Fibroblast of lung (primary cell): ENCODE data around the gene PLB1. TPM values are rescaled to one million over a fixed set of nuclear protein-coding genes. Genes with fewer than 3 reads are reported as not detected.

Experiments
- DNase-seq, 2 donors: peaks; one replicate each; pipeline versions ENCODE4 v3.0.0 to v3.0.0-alpha.2; 2010; ENCODE audit warnings: low read depth in 2 of 2
- H2AFZ ChIP-seq: 2 replicates; pipeline ENCODE4 v1.5.1; 2012; ENCODE audit warnings: low read length, control low read depth, inconsistent platforms
- H3K27ac ChIP-seq: 2 replicates; pipeline ENCODE4 v1.5.1; 2011; ENCODE audit warnings: low read length, control low read depth; ENCODE audit not compliant: insufficient read depth
- H3K27me3 ChIP-seq: 2 replicates; pipeline ENCODE4 v1.5.1; 2011; ENCODE audit warnings: mild to moderate bottlenecking, low read length; ENCODE audit not compliant: control insufficient read depth, insufficient read depth
- H3K36me3 ChIP-seq: 2 replicates; pipeline ENCODE4 v1.5.1; 2011; ENCODE audit warnings: low read length; ENCODE audit not compliant: control insufficient read depth, insufficient read depth
- H3K4me1 ChIP-seq: 2 replicates; pipeline ENCODE4 v1.5.1; 2011; ENCODE audit warnings: low read length; ENCODE audit not compliant: control insufficient read depth, insufficient read depth; ENCODE audit errors: extremely low read depth
- H3K4me2 ChIP-seq: 2 replicates; pipeline ENCODE4 v1.5.1; 2011; ENCODE audit warnings: low read length, control low read depth; ENCODE audit not compliant: insufficient read depth; ENCODE audit errors: extremely low read depth
- H3K4me3 ChIP-seq, 4 experiments: fragments of 200-600 bp in 1 of 4; sonication (generic) in 1 of 4; replicated peaks in 1 of 4; 2 replicates each; pipeline ENCODE4 v1.5.1; 2011 to 2016; ENCODE audit warnings: low read length in 4 of 4, low read depth in 3 of 4, mild to moderate bottlenecking in 3 of 4, control low read depth in 2 of 4, inconsistent platforms in 1 of 4, mixed read lengths in 1 of 4; ENCODE audit not compliant: insufficient read depth in 1 of 4; ENCODE audit errors: control extremely low read depth in 1 of 4
- H3K79me2 ChIP-seq: 2 replicates; pipeline ENCODE4 v1.5.1; 2012; ENCODE audit warnings: mild to moderate bottlenecking, low read length, inconsistent platforms; ENCODE audit not compliant: control insufficient read depth, insufficient read depth
- H3K9ac ChIP-seq: 2 replicates; pipeline ENCODE4 v1.5.1; 2011; ENCODE audit warnings: mild to moderate bottlenecking, low read length, control low read depth; ENCODE audit not compliant: insufficient read depth
- H3K9me3 ChIP-seq: 2 replicates; pipeline ENCODE4 v1.5.1; 2012; ENCODE audit warnings: low read depth, low read length; ENCODE audit not compliant: control insufficient read depth, insufficient read depth
- H4K20me1 ChIP-seq: 2 replicates; pipeline ENCODE4 v1.5.1; 2011; ENCODE audit warnings: low read length; ENCODE audit not compliant: control insufficient read depth, insufficient read depth; ENCODE audit errors: extremely low read depth
- EZH2 ChIP-seq: IDR thresholded peaks from 2 replicates; pipeline ENCODE4 v1.5.1; 2012; ENCODE audit warnings: low read length, control low read depth, mild to moderate bottlenecking; ENCODE audit errors: missing control alignments
- polyA plus RNA-seq, 2 donors: library from polyadenylated mRNA; depleted of rRNA in 1 of 2; stranded (reverse) in 1 of 2; unstranded in 1 of 2; fragments of >200 nt; gene quantifications; 2 replicates each; pipeline ENCODE4 v1.2.1, GENCODE V29; 2011 to 2012; ENCODE audit warnings: missing spikeins in 1 of 2
- total RNA-seq: library from RNA; depleted of rRNA; stranded (reverse); fragments of >200 nt; gene quantifications from 2 replicates; pipeline ENCODE4 v1.2.1, GENCODE V29; 2014
- TF ChIP-seq, protein P1 (sequence below), 2 donors: IDR thresholded peaks in 1 of 2; conservative IDR thresholded peaks in 1 of 2; 1 replicate in 1 of 2; 2 replicates in 1 of 2; pipeline ENCODE4 v1.5.1; 2011 to 2012; ENCODE audit warnings: low read length in 2 of 2, control low read depth in 1 of 2, inconsistent platforms in 1 of 2, low read depth in 1 of 2, mild to moderate bottlenecking in 1 of 2

PLB1 gene
- total and polyA plus RNA-seq, 2 donors (not counting 1 experiment from before 2014, with no cell fraction given): 0.70 to 1.8 TPM

DNA sequence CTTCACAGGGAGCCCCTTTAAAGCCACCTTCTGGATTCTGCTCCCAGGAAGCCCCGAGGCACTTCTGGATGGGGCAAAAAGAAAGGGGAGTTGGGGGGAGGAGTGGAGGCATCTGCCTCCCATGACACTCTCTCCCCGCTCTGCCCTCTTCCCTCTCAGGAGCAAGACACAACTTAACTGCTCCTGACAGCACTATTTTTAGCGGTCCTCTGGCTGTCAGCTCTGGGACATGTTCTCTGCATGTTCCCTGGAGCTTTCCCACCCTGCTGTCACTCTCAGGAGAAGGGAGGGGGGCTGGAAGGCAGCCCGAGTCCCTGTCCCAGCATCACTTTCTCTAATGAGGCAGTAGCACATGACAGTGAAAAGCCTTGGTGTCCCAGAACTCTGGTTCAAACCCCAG is 32.3 kb downstream of the PLB1 start:
- Histone ChIP-seq H3K4me2 (no peak overlapping the region), H3K79me2 (no peaks in the 10 kb centered on the region), H3K27me3 (peaks cover 29% of the 10 kb centered on the region), H3K9ac (no peak overlapping the region), H4K20me1 (no peaks in the 10 kb centered on the region), H3K36me3 (no peaks in the 10 kb centered on the region), H3K4me1 (no peaks in the 10 kb centered on the region), H3K4me3 (no peak overlapping the region), H3K27ac (no peak overlapping the region), H3K9me3 (no peaks in the 10 kb centered on the region), H2AFZ (no peak overlapping the region)
- DNase-seq: no peak
- no peak for TF ChIP-seq EZH2

DNA sequence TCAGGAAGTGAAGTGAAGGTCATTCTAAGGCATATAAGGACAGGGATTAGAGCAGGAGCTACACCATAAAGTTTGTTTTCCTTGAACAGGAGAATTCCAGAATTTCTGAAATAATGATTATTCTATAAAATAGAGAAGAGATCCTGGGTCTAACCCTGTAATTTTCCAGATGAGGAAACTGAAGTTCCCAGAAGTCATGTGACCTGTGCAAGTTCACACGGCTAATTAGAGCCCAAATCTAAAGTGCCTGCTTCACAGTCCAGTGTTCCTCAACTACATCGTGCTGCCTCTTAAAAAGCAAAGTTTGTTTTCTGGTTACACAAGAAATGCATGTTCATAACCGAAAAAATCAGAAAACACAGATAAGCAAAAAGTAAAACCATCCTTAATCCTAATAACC is 34.9 kb downstream of the PLB1 start:
- TF ChIP-seq, protein P1, sequence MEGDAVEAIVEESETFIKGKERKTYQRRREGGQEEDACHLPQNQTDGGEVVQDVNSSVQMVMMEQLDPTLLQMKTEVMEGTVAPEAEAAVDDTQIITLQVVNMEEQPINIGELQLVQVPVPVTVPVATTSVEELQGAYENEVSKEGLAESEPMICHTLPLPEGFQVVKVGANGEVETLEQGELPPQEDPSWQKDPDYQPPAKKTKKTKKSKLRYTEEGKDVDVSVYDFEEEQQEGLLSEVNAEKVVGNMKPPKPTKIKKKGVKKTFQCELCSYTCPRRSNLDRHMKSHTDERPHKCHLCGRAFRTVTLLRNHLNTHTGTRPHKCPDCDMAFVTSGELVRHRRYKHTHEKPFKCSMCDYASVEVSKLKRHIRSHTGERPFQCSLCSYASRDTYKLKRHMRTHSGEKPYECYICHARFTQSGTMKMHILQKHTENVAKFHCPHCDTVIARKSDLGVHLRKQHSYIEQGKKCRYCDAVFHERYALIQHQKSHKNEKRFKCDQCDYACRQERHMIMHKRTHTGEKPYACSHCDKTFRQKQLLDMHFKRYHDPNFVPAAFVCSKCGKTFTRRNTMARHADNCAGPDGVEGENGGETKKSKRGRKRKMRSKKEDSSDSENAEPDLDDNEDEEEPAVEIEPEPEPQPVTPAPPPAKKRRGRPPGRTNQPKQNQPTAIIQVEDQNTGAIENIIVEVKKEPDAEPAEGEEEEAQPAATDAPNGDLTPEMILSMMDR (conservative IDR thresholded peaks at IDR 0.05 in 1 of 2, IDR thresholded peaks at IDR 0.05 in 1 of 2; ENCODE audit: low read depth in 1 of 2, low read length in 2 of 2): no peak
- no peak for TF ChIP-seq EZH2
- H3K9ac ChIP-seq: no peak overlapping the region
- DNase-seq: no peak
- H3K79me2 ChIP-seq: no peaks in the 10 kb centered on the region
- H3K36me3 ChIP-seq: no peaks in the 10 kb centered on the region
- H3K4me1 ChIP-seq: no peaks in the 10 kb centered on the region
- no peak overlapping the region for H3K27ac ChIP-seq
- no peaks in the 10 kb centered on the region for H3K9me3 ChIP-seq
- H2AFZ ChIP-seq: no peak overlapping the region
- peaks cover 16% of the 10 kb centered on the region for H3K27me3 ChIP-seq
- H3K4me2 ChIP-seq: no peak overlapping the region
- no peaks in the 10 kb centered on the region for H4K20me1 ChIP-seq
- no peak overlapping the region for H3K4me3 ChIP-seq

DNA sequence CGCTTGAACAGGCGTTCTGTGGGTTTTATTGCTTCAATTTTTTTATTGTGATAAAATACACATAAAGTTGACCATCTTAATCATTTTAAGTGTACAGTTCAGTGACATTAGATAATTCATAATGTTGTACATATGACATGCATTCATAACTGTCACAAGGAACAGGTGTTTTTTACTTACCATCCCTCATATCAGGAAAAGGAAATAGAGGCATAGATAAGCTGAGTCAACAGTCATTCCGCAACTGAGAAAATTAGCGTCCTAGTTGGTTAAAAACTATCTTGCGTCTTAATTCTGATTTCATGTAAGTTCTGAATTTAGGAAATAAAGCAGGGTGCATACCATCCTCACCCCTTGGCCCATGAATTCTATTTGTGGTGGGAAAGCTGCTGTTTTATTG is 36.5 kb downstream of the PLB1 start:
- DNase-seq: no peak
- H3K27ac ChIP-seq: no peak overlapping the region
- no peak overlapping the region for H3K4me2 ChIP-seq
- peaks cover 11% of the 10 kb centered on the region for H3K27me3 ChIP-seq
- no peaks in the 10 kb centered on the region for H3K36me3 ChIP-seq
- H3K79me2 ChIP-seq: no peaks in the 10 kb centered on the region
- no peaks in the 10 kb centered on the region for H3K4me1 ChIP-seq
- TF ChIP-seq, protein P1 (conservative IDR thresholded peaks at IDR 0.05 in 1 of 2, IDR thresholded peaks at IDR 0.05 in 1 of 2; ENCODE audit: low read depth in 1 of 2, low read length in 2 of 2): no peak
- no peak for TF ChIP-seq EZH2
- no peak overlapping the region for H3K9ac ChIP-seq
- H4K20me1 ChIP-seq: no peaks in the 10 kb centered on the region
- H3K4me3 ChIP-seq: no peak overlapping the region
- no peaks in the 10 kb centered on the region for H3K9me3 ChIP-seq
- H2AFZ ChIP-seq: no peak overlapping the region
